ENCODE results near the gene MYT1. TPM values are rescaled to one million over a fixed set of nuclear protein-coding genes. Genes with fewer than 3 reads are reported as not detected.

MYT1 gene
- total and polyA plus RNA-seq, 7 donors: under 0.01 TPM; not detected in 6

GRCh38 chr20:64148581-64148980 is 15.7 kb upstream of the MYT1 start:
- no peaks in the 10 kb centered on the region for H3K4me1 ChIP-seq
- intact Hi-C loops (cut with DNase I): no loop called here
- H3K27me3 ChIP-seq (ENCODE audit: insufficient read depth in 3 of 3, low read length in 2 of 3): peaks cover 0 to 12% (median 0%) of the 10 kb centered on the region in 3 donors
- no peaks in the 10 kb centered on the region for H3K9me3 ChIP-seq
- ATAC-seq: no peak
- H3K36me3 ChIP-seq (ENCODE audit: insufficient read depth in 1 of 2, low read depth in 1 of 2): no peaks in the 10 kb centered on the region
- no peak overlapping the region for H3K4me3 ChIP-seq
- no peak for DNase-seq
- TF ChIP-seq, protein P1, sequence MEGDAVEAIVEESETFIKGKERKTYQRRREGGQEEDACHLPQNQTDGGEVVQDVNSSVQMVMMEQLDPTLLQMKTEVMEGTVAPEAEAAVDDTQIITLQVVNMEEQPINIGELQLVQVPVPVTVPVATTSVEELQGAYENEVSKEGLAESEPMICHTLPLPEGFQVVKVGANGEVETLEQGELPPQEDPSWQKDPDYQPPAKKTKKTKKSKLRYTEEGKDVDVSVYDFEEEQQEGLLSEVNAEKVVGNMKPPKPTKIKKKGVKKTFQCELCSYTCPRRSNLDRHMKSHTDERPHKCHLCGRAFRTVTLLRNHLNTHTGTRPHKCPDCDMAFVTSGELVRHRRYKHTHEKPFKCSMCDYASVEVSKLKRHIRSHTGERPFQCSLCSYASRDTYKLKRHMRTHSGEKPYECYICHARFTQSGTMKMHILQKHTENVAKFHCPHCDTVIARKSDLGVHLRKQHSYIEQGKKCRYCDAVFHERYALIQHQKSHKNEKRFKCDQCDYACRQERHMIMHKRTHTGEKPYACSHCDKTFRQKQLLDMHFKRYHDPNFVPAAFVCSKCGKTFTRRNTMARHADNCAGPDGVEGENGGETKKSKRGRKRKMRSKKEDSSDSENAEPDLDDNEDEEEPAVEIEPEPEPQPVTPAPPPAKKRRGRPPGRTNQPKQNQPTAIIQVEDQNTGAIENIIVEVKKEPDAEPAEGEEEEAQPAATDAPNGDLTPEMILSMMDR (IDR thresholded peaks at IDR 0.05): no peak
- H3K27ac ChIP-seq: no peak overlapping the region
- WGBS, 3 donors: 68 to 78% (median 69%) methylated on average over 5 of the region's 5 CpGs

GRCh38 chr20:64149141-64149540 is 15.1 kb upstream of the MYT1 start:
- DNase-seq (no peak), ATAC-seq (no peak)
- H3K4me3 ChIP-seq: no peak overlapping the region
- H3K36me3 ChIP-seq (ENCODE audit: insufficient read depth in 1 of 2, low read depth in 1 of 2): no peaks in the 10 kb centered on the region
- WGBS, 3 donors: 86 to 92% (median 89%) methylated on average over 7 of the region's 7 CpGs
- H3K9me3 ChIP-seq: no peaks in the 10 kb centered on the region
- no peak overlapping the region for H3K27ac ChIP-seq
- H3K27me3 ChIP-seq (ENCODE audit: insufficient read depth in 3 of 3, low read length in 2 of 3): peaks cover 0 to 12% (median 0%) of the 10 kb centered on the region in 3 donors
- intact Hi-C loops (cut with DNase I): no loop called here
- no peaks in the 10 kb centered on the region for H3K4me1 ChIP-seq
- TF ChIP-seq, protein P1 (IDR thresholded peaks at IDR 0.05): no peak

DNA sequence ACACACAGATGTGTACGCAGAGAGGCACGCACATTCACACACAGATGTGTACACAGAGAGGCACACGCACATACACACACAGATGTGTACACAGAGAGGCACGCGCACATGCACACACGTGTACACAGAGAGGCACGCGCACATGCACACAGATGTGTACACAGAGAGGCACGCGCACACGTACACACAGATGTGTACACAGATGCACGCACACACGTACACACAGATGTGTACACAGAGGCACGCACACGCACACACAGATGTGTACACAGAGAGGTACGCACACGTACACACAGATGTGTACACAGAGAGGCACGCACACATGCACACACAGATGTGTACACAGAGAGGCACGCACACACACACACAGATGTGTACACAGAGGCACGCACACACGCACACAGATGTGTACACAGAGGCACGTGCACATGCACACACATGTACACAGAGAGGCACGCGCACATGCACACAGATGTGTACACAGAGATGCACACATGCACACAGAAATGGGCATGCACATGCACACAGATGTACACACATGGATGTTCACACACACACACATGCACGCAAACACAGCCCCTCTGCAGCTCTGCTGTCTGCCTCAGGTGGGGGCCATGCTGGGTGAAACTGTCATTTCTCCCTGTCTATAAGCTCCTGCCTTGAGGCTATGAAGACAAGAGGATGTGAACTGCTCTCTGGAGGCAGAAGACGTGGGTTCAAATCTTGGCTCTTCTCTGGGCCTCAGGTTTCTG is 14.3 kb upstream of the MYT1 start:
- TF ChIP-seq, protein P1 (IDR thresholded peaks at IDR 0.05): no peak
- Histone ChIP-seq H3K27me3 (ENCODE audit: insufficient read depth in 3 of 3, low read length in 2 of 3) (peaks cover 0 to 6% (median 3%) of the 10 kb centered on the region in 3 donors), H3K27ac (no peak overlapping the region), H3K4me1 (no peaks in the 10 kb centered on the region), H3K36me3 (ENCODE audit: insufficient read depth in 1 of 2, low read depth in 1 of 2) (no peaks in the 10 kb centered on the region), H3K4me3 (no peak overlapping the region), H3K9me3 (no peaks in the 10 kb centered on the region)
- DNase-seq: no peak
- WGBS, 3 donors: 88 to 94% (median 90%) methylated on average over 26 of the region's 26 CpGs
- ATAC-seq: no peak
- intact Hi-C loops (cut with DNase I): no loop called here

- Histone ChIP-seq H3K9me3 (no peaks in the 10 kb centered on the region), H3K27me3 (ENCODE audit: insufficient read depth in 3 of 3, low read length in 2 of 3) (peaks cover 0 to 6% (median 4%) of the 10 kb centered on the region in 3 donors), H3K4me3 (no peak overlapping the region), H3K27ac (no peak overlapping the region), H3K36me3 (ENCODE audit: insufficient read depth in 1 of 2, low read depth in 1 of 2) (no peaks in the 10 kb centered on the region), H3K4me1 (no peaks in the 10 kb centered on the region)
- WGBS, 3 donors: 69 to 72% (median 72%) methylated on average over 12 to 13 of the region's 13 CpGs
- DNase-seq (no peak), ATAC-seq (no peak)
- intact Hi-C loops (cut with DNase I): no loop called here
- TF ChIP-seq, protein P1 (IDR thresholded peaks at IDR 0.05): no peak
Observed at GRCh38 chr20:64150756-64151632, 13.3 kb upstream of the MYT1 start.
